SK-N-MC (cell line): Measurements from ENCODE around the gene CNTN6.

Experiments
- DNase-seq: peaks from one replicate; pipeline ENCODE4 v3.0.0-alpha.2; 2011; ENCODE audit warnings: low read depth, low spot score
- H3K27ac ChIP-seq: fragments of 200-600 bp; sonication (generic); 2 replicates; pipeline ENCODE4 v1.5.1; 2016; ENCODE audit warnings: mixed run types
- H3K36me3 ChIP-seq: fragments of 200-600 bp; sonication (generic); 2 replicates; pipeline ENCODE4 v1.6.1; 2017; ENCODE audit warnings: antibody characterized with exemption, low read length, mixed read lengths; ENCODE audit not compliant: insufficient read depth
- H3K4me3 ChIP-seq: fragments of 200-600 bp; sonication (generic); 2 replicates; pipeline ENCODE4 v1.5.1; 2016
- H3K9ac ChIP-seq: fragments of 200-600 bp; sonication (generic); 2 replicates; pipeline ENCODE4 v1.8.0; 2017; ENCODE audit warnings: mixed run types, mixed read lengths; ENCODE audit not compliant: insufficient read length
- H3K9me3 ChIP-seq: fragments of 200-600 bp; sonication (generic); 2 replicates; pipeline ENCODE4 v1.6.1; 2017; ENCODE audit warnings: low read depth, mild to moderate bottlenecking, antibody characterized with exemption, low read length, moderate library complexity, mixed read lengths
- EZH2 ChIP-seq: fragments of 200-600 bp; sonication (generic); IDR thresholded peaks from one replicate; pipeline ENCODE4 v1.6.1; 2017; ENCODE audit warnings: antibody characterized with exemption
- FOXP2 ChIP-seq: optimal IDR thresholded peaks from 2 replicates; pipeline ENCODE3; 2011; ENCODE audit warnings: mild to moderate bottlenecking, moderate library complexity; ENCODE audit not compliant: insufficient read depth; ENCODE audit errors: extremely low read length, control extremely low read depth
- POLR2AphosphoS5 ChIP-seq: IDR thresholded peaks from 2 replicates; pipeline ENCODE4 v1.6.1; 2012; ENCODE audit warnings: mild to moderate bottlenecking, low read depth, low read length, borderline replicate concordance

The CNTN6 gene

GRCh38 chr3:1087066-1087560, 5.7 kb upstream of the CNTN6 start:
- Histone ChIP-seq H3K27ac (peak overlapping the region; percentile 96), H3K36me3 (no peaks in the 10 kb centered on the region), H3K9me3 (no peaks in the 10 kb centered on the region), H3K9ac (peak overlapping the region; percentile 57), H3K4me3 (peak overlapping the region; percentile 49)
- peak; percentile 80 for DNase-seq
- TF ChIP-seq FOXP2 (no peak), EZH2 (no peak), POLR2AphosphoS5 (no peak)

DNA sequence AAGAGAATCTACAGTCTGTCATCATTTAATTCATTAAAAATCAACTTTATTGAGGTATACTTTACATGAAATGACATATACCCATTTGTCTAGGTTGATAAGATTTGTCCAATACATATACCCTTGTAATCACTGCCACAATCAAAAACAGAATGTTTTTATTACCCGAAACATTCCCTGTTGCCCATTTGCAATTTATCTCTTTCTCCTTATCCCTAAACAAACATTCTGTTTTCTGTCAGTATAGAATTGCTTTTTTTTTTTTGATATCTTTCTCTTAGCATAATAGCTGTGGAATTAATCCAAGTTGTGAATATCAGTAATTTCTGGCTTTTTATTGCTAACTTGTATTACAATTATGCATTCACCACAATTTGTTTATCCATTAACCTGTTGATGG, 4.3 kb upstream of the CNTN6 start:
- Histone ChIP-seq H3K27ac (peak overlapping the region; percentile 96; the same call in 1 of the 2 replicates), H3K9me3 (no peaks in the 10 kb centered on the region), H3K4me3 (no peak overlapping the region), H3K9ac (no peak overlapping the region), H3K36me3 (no peaks in the 10 kb centered on the region)
- DNase-seq: no peak
- TF ChIP-seq FOXP2: no peak
- no peak for TF ChIP-seq EZH2
- TF ChIP-seq POLR2AphosphoS5: no peak

DNA sequence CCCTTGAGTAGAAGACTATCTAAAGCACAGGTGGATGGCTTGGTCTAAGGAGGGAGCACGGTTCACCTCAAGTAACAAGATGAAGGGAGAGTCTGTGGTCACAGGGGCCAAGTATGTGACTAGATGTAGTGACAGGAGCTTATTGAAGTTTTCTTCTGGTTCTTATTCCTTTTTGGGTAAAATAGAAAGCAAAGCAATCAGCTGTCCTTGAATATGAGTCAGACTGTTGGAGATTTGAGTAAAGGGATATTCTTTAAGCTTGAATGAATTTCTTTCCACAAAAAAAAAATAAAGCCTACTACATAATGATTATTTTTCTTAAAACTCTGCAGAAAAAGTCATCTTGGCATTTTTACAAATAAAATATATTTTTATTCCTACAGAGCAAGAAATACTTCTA, 1.5 kb upstream of the CNTN6 start:
- H3K9ac ChIP-seq: no peak overlapping the region
- H3K9me3 ChIP-seq: no peaks in the 10 kb centered on the region
- DNase-seq: no peak
- H3K27ac ChIP-seq: no peak overlapping the region
- no peak for TF ChIP-seq FOXP2
- no peak overlapping the region for H3K4me3 ChIP-seq
- H3K36me3 ChIP-seq: no peaks in the 10 kb centered on the region

DNA sequence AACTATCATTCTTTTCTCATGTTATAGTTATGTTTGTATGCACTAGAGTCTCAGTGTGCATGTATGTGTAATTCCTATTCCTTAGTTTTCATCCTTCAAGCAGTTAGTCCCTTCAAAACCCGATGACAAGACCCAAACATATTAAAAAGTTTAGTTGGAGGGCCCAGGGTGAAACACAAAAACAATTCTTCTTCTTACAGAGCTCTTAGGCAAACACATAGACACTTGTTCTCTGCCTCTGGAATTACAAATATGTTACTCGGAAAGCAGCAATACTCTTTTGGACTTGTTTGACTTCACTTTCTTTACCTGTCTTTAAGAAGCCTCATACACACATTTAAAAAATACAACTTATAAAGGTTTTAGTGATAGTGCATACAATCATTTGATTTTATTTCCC, 763 bp upstream of the CNTN6 start:
- Histone ChIP-seq H3K36me3 (no peaks in the 10 kb centered on the region), H3K4me3 (no peak overlapping the region), H3K9ac (no peak overlapping the region), H3K9me3 (no peaks in the 10 kb centered on the region), H3K27ac (no peak overlapping the region)
- no peak for DNase-seq
- no peak for TF ChIP-seq FOXP2
- TF ChIP-seq EZH2: no peak
- TF ChIP-seq POLR2AphosphoS5: no peak

GRCh38 chr3:1093217-1093616, 393 bp downstream of the CNTN6 start:
- TF ChIP-seq POLR2AphosphoS5 (no peak), EZH2 (no peak), FOXP2 (no peak)
- Histone ChIP-seq H3K27ac (no peak overlapping the region), H3K4me3 (no peak overlapping the region), H3K36me3 (no peaks in the 10 kb centered on the region), H3K9ac (no peak overlapping the region), H3K9me3 (no peaks in the 10 kb centered on the region)
- DNase-seq: no peak

DNA sequence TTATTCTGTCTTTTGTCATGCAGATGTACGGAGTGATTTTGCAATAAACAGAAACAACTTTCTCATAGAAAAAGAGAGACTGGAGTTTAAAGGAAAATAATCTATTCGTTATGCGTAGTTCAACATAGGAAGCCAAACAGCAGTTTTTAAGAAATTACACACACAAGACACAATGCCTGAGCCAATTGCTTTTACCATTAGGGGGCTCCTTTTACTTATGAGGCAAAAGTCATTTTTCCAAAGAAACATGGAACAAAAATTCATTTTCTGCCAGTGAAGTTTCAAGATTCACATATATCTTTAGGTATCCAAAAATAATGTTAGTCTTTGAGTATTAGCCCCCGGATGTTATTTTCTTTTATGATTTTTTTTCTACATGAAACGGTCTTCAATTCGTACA, 10.7 kb downstream of the CNTN6 start:
- no peak for TF ChIP-seq POLR2AphosphoS5
- no peak for TF ChIP-seq FOXP2
- no peak for TF ChIP-seq EZH2
- DNase-seq: no peak
- no peak overlapping the region for H3K9ac ChIP-seq
- no peak overlapping the region for H3K4me3 ChIP-seq
- H3K9me3 ChIP-seq: no peaks in the 10 kb centered on the region
- no peak overlapping the region for H3K27ac ChIP-seq
- H3K36me3 ChIP-seq: no peaks in the 10 kb centered on the region

DNA sequence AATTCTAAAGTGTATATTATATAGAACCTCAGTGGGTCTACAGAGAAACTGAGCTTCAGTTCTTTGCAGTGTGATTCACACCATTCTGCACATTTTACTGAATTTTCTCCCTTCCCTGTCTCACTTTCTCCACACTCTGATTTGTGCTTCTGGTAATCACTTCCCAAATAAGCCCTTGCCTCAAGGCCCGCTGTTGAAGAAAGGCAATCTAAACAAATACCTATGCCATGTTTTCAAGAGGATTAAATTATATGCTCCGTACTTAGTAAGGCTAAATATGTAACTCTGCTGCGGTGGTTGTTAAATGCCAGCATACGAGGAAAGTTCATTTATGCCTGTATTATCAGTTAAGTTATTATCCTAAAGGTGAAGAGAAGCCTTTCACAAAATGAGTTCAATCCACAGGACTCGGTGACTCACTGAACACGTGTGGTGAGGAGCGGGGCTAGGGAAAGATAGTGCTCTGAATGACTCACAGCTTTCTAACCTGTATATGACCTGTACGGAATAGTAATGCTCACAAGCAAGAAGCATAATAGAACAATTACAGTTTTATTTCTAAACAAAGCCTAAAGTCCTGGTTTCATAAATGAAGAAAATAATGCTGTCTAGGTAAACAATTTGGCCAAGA, 25.1 kb downstream of the CNTN6 start:
- Histone ChIP-seq H3K4me3 (no peak overlapping the region), H3K9ac (no peak overlapping the region), H3K36me3 (no peaks in the 10 kb centered on the region), H3K9me3 (no peaks in the 10 kb centered on the region), H3K27ac (no peak overlapping the region)
- TF ChIP-seq FOXP2 (no peak), EZH2 (no peak), POLR2AphosphoS5 (no peak)
- DNase-seq: no peak

DNA sequence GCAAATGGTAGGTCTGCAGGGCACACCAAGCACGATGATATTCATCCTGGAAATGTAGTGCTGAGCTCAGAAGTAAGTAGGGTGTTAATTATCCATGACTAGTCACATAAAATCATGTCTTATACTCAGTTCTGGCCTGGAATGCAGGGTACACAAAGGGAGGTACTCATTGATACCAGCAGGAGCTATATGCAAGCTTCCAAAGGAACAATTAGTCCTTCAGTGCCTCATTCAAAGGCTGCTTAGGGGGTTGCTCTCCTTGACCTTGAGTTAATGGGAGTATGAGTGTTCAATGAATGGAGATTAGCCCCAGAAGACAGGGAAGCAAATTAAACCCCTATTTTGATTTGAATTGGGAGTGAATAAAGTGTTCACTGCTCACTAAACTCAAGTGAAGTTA, 38.3 kb downstream of the CNTN6 start:
- no peaks in the 10 kb centered on the region for H3K36me3 ChIP-seq
- H3K27ac ChIP-seq: no peak overlapping the region
- TF ChIP-seq EZH2: no peak
- TF ChIP-seq FOXP2: no peak
- no peak for TF ChIP-seq POLR2AphosphoS5
- H3K9ac ChIP-seq: no peak overlapping the region
- no peak overlapping the region for H3K4me3 ChIP-seq
- DNase-seq: no peak
- H3K9me3 ChIP-seq: no peaks in the 10 kb centered on the region

DNA sequence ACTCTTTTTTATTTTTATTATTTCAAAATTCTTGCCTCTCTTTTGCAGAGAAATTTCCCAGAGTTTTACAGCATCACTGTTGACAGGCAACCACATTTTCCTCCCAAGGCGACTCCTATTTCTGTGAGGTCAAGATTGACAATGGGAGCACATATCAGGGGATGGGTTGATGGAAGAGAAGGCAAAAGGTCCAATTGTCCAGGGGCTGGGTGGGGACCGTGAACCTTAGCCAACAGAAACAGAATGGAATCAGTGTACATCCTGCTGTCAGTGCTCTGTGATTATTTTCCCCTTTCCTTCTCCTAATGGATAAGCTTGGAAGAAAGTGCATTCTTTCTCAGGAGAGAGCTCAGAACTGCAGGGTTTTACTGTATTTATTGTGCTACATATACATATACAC, 42.4 kb downstream of the CNTN6 start:
- no peak for TF ChIP-seq FOXP2
- no peak for TF ChIP-seq POLR2AphosphoS5
- TF ChIP-seq EZH2: no peak
- no peak for DNase-seq

More for the DNA sequence above, 42.4 kb downstream of the CNTN6 start:
- Histone ChIP-seq H3K4me3 (no peak overlapping the region), H3K9me3 (no peaks in the 10 kb centered on the region), H3K9ac (no peak overlapping the region), H3K27ac (no peak overlapping the region), H3K36me3 (no peaks in the 10 kb centered on the region)
